ENCODE data around the gene CYTIP.
A peak's percentile ranks its signal among the peaks of the same experiment; 100 is the strongest.

Gene CYTIP

DNA sequence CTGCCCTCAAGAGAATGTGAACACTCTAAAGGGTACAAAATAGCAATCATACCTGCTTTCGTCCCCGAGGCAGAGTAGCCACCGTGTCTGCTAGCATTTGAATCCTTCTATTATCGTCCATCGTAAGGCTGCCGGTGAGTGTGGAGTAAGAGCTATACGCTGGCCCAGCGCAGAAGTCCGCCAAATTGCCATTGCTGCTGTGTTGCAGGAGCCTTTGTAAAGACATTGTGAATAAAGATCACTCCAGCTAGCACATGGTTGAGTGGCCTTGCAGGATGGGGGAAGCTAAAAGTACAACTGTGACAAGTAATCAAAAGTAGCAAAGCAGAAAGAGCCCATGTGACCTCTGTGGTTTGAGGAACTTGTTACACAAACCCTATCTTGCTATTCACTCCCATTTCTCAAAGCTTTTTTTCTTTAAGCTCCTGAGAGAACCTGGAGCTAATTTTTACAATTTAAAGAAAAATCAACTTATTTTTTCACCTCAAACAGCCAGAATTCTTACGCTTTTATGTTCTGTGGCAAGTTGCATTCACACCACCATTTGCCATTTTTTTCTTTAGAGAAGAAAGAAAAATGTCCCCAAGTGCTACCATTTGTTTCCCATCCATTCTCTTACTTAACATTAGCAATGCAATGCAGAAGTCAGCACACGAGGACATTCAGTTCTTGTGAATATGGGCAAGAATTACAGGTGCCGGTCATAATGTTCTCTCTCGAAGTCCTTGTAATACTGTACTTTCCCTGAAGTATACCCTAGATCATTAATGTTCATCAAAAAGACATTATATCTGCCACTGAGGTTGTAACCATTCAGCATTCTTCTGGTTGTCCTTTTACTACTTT is at the start of gene CYTIP:
Gene CYTIP, minus strand, starts transcription at position 295 of the 846 bp plus-strand sequence. Its CDS starts 69 bp downstream, at position 226.
- DNase-seq = peak; percentile 94

DNA sequence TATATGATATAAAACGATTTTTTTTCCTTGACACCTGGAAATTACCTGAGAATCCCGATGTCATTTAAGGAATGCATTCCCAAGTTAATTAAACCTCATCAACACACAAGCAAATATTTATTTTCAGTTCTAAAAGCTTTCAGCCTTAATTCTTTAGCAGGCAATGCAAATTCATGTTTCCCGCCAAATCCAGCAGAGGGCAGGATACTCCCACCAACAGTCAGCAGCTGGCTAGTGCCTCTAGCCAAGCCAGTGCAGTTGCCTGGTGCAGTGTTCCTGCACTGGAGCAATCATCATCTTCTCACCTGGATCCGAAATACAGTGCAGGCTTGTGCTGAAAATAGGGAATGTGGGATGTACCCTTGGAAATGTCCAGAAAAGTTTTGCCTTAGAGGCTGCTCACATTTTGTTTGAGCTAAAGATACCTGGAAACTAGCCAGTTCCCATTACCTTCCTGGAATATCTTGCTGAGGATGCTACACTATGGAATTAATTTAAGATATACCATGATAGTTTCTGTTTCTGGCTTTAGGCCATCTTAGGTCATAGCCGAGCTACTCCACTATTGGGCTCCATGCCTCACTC is 48.4 kb upstream of the CYTIP start:
- peak; percentile 81 for DNase-seq

DNA sequence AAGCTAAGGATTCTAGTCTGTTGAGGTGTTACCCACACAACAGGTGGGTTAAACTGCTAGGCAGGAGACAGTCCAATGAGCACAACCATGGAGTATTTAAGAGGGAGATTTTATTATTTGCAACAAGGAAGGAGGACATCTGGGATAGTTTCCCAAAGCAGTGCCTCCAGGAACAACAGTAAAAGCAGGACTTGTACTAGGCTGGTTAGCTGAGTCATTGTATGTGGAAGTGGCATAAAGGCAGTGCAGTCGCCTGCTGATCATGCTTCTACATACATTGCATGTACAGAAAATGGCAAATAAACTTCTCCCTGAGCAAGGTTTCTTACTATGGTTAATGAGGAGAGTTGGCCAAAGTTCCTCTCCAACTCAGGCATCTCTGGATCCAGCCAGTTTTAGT is 46.1 kb upstream of the CYTIP start:
- peak; percentile 28 for DNase-seq

DNA sequence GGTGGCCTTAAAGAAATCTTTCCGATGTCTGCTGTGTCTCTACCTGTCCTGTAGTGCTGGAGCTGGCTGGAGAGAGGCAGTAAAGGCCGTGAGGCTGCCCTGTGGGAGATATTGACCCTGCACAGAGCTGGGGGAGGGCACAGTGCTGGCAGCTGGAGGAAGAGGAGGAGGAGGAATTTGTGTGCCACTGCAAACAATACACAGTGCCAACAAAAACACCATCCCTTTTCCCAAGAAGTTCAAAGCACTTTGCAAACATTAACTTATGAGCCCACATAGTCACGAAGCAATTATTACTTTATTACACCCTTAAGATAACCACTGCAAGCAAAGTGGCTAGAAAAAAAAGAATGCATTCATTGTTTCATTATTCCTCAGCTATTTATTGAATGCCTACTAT is 45.0 kb upstream of the CYTIP start:
- no peak for DNase-seq

DNA sequence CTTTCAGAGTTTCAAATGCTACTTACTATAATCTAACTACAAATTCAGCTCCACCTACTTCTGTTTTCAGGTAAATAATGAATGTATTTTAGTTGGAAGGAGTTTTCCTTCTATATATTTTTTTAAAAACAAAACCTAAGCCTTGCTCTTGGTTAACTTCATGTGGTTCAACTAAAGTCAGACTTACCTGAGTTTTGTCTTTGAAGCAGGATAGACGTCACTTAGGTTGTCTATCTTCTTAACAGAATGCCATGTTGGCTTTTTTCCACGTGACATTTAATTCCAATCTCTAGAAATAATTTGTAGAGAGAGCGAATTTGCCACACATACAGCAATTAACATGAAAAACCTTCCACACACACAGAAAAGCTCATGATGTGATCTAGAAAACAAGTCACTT is 43.9 kb upstream of the CYTIP start:
- DNase-seq = no peak

DNA sequence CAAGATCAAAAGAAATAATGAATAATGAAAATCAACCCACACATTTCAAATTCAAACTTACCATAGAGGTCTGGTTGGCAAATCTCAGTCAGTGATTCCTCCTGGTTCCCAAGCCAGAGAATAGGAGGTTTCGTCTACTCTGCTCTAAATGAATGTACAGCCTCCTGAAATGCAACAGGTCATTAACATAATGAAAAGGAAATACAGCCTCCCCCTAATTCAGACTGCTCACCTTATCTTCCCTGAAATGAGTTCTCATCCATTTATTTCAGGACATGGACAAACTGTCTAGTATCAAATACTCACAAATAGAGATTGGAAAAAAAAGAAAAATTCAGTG is 43.4 kb upstream of the CYTIP start:
- no peak for DNase-seq

DNA sequence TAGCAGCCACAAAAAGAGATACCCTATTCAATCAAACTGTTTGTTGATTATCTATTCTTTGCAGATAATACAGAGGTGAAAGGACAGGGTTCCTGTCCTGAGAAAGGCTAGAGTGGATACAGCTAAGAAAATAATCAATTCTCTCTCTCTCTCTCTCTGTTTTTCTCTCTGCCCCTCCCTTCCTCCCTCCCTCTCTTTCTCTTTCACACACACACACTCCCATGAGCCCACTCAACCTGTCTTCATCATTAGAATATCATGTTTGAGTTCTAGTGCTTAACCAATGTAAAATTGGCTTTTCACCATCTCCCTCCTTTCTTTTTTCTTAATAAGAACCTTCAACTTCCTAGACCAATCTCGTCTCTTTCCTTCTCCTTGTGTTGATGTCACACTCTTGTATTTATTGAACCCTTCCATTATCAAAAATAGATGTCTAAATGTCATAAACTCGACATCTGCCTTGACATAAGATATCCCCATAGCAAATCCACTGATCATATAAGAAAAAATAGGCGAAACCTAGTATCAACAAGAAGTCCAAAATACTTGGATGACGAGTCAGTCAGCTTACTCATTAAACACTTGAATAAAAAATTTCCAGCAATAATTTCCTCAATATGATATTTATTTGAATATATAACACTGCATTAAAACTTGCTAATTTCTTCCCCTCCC is 42.8 kb upstream of the CYTIP start:
- DNase-seq = no peak

DNA sequence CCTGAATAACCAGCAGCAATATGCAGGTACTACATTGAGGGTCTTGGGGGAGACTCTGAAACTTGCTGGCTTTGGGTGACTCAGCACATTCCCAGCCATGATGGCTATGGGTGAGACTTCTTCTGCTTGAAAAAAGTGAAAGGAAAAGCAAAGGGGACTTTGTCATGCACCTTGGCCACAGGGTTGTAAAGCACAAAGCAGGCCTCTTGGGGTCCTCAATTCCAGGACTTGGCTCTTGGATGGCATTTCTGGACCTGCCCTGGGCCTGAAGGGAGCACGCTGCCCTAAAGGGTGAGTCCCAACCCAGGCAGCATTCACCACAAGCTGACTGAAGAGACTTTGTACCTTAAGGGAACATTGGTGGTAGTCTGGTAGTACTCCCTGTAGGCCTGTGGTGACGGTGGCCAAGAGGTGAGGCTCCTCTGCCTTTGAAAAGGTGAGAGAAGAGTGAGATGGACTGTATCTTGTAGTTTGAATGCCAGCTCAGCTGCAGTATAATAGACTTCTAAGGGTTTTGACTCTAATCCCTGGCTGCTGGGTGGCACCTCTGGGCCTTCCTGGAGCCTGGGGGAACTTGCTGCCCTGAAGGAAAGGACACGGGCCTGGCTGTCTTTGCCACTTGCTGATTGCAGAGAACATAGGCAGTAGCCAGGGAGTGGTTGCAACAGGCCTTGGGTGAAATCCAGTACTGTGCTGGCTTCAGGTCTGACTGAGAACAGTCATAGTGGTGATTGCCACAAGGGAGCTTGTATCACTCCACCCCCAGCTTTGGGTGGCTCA is 36.5 kb upstream of the CYTIP start:
- DNase-seq = peak; percentile 44

DNA sequence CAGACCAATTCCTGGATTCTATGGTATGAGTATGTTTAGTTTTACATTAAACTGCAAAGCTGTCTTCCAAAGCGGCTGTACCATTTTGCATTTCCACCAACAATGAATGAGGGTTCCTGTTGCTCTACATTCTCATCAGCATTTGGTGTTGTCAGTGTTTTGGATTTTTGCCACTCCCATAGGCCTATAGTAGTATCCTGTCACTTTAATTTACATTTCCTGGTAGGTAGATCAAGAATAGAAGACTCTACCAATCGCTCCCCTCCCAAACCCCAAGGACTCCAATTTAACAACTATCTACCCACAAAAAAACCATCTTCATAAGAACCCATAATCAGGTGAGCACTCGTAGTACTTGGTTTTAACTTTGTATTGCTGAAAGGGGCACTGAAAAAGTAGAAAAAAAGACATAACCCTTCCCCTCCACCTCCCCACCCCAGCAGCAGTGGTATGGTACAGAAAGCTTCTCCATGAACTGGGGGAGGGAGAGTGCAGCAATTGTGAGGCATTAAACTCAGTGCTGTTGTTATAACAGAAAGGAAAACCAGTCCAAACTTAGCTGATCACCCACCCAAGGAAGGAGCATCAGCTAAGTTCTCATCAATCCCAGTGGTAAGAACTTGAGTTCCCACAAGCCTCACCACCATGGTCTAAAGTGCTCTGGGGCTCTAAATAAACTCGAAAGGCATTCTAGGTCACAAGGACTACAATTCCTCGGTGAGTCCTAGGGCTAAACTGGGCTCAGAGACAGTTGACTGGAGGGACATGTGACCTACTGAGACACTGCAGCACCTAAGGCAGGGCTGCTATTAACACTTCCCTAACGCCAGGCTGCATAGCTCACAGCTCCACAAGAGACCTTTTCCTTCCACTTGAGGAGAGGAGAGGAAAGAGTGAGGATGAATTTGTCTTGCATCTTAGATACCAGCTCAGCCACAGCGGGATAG is 35.5 kb upstream of the CYTIP start:
- no peak for DNase-seq

DNA sequence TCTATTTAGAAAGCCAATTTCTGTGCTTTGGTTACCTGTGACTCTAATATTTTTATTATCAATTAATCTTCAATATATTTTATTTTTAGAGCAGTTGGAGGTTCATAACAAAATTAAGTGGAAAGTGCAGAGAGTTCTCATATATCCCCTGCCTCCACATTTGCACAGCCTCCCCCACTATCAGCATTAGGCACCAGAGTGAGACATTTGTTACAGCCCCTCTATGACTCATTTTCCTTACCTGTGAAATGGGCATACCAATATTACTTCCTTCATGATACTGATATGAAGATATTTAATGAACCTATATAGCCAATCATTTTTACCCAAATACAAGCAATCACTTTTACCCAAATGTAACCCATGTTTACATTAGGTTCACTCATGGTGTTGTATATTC is 34.0 kb upstream of the CYTIP start:
- no peak for DNase-seq

DNA sequence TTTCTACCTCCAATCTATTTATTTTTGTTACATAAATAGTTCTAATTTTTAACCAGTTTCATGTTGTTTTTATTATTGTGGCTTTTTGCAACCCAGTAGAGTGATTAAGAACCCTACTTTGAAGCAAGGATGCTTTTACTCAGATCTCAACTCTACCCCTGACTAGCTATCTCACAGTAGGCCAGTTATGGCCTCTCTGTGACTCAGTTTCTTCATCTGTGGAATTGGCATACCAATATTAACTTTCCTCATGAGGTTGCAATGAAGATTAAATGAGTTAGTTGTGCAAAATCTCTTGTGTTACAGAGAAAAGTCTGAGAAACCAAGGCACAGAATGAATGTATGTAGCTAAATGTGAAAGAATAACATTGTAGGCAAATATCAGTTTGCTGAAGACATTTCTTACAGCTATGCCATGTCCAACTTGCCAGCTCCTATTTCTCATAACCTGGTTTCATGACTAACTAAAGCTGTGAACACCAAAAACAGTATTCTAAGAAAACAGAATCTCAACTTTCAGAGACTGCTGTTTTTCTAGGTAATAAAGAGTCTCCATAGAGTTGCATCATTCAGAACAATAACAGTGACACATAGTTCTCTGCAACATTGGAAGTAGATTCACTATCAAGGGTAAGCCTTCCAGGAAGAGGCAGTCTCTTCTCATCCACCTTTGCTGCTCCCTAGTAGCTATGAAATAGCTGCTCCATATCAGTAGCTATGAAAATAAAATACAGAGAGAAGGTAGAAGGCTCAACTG is 33.2 kb upstream of the CYTIP start:
- peak; percentile 69 for DNase-seq

DNA sequence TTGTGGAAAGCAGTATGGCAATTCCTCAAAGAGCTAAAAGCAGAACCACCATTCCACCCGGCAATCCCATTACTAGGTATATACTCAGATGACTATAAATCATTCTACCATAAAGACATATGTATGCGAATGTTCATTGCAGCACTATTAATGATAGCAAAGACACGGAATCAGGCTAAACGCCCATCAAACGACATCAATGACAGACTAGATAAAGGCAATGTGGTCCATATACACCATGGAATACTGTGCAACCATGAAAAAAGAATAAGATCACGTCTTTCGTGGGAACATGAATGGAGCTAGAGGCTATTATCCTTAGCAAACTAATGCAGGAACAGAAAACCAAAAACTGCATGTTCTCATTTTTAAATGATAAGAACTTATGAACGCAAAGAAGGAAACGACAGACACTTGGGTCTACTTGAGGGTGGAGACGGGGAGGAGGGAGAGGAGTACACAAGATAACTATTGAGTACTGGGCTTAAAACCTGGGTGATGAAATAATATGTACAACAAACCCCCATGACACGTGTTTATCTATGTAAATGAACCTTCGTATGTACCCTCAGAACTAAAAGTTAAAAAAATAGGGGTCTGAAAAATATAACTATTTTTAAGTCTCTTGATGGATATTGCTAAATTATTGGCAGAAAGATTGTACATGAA is 32.0 kb upstream of the CYTIP start:
- no peak for DNase-seq

DNA sequence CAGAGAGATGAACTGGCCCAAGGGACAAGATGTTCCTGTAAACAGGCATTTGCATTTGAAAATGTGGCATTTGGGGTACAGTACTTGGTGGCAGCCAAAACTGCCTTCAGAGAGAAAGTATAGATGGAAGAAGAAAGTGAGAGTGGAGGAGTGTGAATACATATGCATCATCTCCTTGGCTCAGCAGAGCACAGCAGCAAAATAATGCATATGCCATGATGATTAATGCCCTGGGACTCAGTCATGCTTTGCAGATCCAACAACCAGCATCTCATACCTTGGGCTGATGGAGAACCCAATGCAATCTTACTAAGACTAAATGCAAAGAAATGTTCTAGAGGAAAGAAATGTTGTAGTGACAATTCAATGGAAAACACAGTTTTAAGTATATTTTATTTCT is 29.7 kb upstream of the CYTIP start:
- no peak for DNase-seq

DNA sequence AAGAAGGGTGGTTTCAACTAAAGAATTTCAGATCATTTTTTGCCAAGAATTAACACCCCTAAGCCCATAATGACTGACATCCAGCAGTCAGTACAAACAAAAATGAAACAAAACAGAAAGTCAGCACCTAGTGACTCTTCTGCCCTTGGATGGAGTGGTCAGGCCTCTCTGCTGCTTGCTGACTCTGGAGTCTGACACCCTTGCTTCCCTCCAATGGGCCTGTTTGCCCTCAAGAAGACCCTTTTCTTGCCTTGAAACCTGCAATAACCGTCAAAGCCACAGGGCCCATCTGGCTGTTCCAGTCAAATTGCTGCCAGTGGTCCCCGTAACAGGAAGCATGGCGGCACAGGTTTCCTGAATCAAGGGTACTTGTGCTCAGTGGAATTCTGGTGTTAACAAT is 27.2 kb upstream of the CYTIP start:
- no peak for DNase-seq

DNA sequence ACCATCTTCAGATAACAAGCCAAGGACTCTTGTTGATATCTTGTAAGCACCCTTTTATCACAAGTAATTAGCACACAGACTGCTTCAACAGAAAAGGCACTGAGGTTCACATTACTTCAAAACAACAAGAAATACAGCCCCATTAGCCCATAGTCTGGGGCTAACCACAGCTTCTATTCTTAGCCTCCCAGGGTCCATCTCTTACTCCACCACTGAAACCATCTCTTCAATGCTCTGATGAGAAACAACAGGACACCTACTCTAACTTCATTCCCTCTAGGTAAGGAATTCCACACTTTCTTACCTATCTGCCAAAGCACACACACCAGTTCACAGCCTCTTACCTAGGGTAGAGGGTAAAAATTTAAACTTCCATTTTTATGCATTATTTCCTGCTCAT is 26.4 kb upstream of the CYTIP start:
- peak; percentile 29 for DNase-seq

DNA sequence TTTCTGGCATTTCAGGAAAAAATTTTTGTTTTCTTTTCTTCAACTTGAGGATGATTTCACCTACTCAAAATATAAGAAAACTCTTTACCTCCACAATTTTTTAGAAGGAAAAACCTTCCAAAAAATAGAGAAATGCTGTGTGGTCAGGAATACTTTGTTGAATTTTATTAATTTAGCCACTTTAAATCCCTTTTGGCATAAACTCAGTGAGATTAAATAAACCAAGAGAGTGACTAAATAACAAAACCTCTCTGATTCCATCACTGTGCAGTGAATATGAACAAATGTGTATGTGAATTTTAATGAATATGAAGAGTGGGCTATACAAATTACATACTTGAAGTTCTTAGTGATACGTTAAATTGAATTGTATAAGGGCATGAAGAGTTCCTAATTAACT is 25.8 kb upstream of the CYTIP start:
- no peak for DNase-seq

DNA sequence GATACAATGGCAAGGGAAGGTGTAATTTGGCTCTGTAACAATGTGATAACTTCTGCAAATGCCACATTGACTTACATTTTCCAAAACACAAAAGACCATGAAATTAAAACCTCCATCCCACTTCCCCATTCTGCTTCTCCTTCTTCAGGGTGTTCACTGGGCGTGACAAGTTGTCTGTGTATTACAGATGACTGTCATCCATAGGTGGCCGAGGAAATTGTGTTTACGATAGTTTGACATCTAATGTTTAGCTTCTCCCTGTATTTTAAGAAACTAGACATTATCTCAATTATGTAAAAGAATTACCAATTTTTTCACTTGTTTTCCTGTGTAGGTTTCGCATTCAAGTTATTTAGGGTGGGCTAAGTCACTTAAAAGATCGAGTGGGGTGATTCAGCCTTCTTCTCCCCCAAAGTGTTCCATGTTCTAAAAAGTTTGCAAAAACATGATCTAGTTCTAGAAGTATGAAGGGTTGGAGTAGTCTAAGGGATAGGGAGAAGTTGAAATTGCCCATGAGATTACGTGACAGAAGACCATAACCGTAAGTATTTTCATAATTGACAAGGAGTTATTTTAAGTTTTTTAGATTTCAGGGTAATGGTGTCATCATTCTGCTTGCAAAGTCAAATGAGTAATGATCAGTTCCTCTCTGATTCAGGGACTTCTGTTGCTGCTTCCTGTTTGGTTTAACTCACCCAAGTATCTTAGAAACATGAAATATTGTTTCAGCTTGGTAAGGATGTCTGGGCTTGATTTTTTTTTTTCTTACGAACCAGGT is 25.2 kb upstream of the CYTIP start:
- peak; percentile 90 for DNase-seq

DNA sequence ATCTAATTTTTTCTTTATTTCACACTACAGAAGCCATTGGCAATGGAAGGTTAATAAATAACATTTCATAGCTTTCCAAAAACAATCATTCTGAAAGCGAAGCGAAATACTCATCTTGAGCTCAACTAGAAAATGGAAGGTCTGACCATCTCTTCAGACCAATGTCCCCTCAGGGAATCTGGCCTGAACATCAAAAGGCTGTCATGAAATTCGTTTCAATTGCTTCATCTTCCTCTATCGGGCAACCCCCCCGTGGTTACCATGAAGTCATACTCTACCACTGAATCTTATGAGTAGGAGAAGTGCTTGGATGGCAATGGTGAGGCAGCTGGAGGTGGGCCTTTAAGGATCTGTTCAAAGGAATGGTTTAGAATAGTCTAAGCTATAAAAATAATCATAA is 22.9 kb upstream of the CYTIP start:
- peak; percentile 24 for DNase-seq

DNA sequence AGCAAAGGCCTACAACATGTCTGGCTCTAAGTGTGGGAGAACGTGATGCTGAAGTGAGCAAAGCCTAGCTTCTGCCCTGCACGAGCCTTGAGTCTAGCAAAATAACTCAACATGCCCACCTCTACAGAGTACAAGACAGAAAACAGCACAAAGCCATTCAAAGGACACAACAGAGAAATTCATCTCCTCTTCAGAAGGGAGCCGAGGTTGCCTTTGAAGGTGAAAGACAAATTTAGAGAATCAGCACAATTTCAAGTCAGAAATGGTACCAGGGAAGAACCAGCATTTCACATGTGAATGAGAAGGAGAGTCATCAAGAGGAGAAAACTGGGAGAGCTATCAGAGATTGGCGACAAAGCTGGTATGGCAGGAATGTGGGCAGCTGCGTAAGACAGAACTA is 21.7 kb upstream of the CYTIP start:
- no peak for DNase-seq

DNA sequence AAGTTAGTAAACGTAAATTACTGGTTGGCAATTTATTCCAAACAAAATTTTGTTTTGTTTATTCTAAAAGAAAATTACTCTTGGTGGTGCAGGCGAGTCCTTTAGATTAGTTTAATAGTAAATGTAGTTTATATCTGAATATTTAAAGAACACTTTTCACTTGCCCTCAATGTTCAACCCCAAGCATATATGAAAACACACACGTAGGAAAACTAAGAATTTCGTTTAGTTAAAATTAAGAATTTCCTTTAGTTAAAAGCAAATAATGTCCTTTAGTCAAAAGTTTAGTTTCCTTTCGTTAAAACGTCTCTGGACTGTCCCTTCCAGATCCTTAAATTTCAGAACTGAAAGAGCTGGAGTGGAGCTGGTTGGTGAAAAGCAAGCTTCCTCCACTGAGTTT is 19.1 kb upstream of the CYTIP start:
- no peak for DNase-seq

Measured in OCI-M1 (cell line).